DMS153 treated with DMSO at 0.1 percent for 48 hours (cell line): ENCODE results near the gene PDE9A.
"Not testable (repeated sequence)": the region's sequence is repeated elsewhere in the genome, so short reads cannot be mapped to it uniquely, and the experiment has no call there.

ENCODE experiments used
- DNase-seq: peaks from one replicate; lab custom pipeline; 2025; ENCODE audit not compliant: unreplicated experiment; lab: John Stamatoyannopoulos, UW

Gene PDE9A

DNA sequence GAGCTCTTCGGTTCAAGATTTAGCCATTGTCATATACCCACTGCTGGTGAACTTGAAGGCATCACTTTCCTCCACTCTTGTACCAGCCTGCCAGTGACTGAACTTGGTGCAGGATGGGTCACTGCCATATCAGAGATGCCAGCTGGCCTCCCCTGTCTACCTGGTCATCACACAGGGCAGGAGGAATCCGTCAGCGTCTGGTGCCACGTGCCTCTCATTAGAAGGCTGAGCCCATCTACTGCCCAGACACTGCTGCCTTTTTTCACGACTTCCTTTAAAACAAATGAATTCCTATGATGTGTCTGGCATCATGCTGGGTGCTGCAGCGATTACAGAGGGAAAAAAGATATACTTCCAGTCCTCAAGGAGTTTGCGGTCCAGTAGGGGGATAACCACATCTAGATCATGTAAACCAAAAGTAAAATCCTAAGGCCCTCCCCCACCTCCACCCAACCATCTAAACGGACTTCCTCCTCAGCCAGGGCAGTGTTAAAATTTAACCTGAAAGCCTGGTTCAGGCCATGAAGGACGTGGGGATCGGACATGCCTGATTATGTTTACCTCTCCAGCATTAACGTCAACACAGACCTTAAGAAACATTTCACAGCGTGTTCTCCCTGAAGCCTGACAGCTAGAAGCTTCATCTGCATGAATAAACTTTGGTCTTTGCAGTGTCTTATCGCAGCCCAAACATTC lies 29.2 kb upstream of the PDE9A start:
- no peak for DNase-seq

GRCh38 chr21:42624936-42625335 lies 28.5 kb upstream of the PDE9A start:
- no peak for DNase-seq

GRCh38 chr21:42626171-42626570 lies 27.2 kb upstream of the PDE9A start:
- DNase-seq, result no peak

GRCh38 chr21:42627527-42628289 lies 25.7 kb upstream of the PDE9A start:
- no peak for DNase-seq

- DNase-seq, result not testable (repeated sequence)
These were observed 24.9 kb upstream of the PDE9A start for GRCh38 chr21:42628466-42629061.

- DNase-seq, result no peak
These were observed 23.4 kb upstream of the PDE9A start for GRCh38 chr21:42629933-42630589.

GRCh38 chr21:42630626-42631025 lies 22.8 kb upstream of the PDE9A start:
- DNase-seq, result no peak

DNA sequence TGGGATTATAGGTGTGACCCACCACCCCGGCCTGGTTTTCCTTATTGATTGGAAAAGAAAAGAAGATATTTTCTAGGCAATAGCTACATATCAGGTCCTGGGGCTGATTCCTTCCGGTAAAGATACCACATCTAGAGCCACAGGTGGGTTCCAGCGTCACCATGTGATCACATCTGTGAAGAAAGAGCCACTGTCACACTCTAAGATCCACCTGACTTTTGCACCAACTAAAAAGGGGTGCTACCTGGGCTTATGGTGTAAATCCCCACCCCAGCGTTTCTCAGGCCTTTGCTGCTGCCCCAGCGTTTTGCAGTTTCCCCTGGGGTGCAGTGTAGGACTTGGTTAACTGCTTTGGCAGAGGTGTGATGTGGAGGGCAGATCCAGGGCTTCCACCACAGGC lies 22.3 kb upstream of the PDE9A start:
- DNase-seq, result no peak

DNA sequence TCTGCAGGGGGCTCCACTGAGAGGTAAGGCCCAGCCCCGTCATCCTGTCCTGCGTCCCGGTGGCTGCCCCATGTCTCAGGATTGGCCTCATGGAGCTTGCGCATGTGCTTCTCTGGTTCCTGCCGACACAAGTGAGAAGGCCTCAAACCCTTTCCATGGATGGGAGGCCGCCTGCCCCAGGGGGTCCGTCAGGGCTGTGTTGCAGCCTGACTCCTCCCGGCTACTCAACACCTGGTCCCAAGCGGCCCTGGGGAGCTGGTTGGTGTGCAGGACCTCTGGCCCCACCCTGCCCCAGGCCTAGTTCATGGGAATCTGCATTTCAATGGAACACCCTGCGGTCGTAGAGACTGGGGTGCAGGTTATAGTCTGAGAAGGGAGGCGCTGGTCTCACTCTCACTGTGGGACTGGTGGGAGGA lies 21.1 kb upstream of the PDE9A start:
- no peak for DNase-seq

DNA sequence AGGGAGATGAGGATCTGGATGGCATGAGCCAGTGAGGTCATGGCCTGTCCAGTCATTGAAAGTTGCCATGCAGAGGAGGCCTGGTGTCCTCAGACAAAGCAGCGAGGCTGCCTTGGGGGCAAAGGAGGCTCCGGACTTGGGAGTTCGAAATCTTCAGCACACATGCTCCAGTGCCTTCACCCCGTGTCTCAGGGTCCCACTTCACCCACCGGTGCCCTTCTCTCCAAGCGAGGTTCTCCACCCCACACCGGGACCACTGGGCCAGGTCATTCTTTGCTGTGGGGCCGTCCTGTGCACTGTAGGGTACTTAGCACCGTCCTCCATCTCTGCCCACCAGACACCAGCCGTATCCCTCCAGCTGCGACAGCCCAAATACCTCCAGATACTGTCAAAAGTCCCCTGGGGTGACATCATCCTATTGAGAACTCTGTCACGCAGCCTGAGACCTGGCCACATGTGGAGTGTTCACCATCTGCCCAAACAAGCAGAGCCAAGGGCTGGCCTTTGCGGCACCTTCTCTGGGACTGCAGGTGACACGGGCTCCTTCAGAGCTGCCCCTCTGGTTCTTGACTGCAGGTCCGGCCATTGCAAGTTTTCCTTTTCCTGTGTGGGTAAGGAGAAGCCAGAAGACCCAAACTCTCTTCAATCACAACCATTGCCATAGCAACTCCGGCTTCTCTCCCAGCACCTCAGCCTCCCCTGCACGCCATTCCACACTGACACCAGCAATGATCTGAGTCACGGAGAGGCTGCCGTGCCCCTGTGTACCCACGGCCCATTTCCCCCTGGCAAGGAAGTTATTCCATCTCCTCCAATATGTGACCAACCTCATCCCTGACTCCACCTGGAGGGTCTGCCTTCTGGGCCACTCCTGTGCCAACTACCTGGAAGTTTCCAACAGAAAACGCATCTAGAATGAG lies 20.4 kb upstream of the PDE9A start:
- no peak for DNase-seq

DNA sequence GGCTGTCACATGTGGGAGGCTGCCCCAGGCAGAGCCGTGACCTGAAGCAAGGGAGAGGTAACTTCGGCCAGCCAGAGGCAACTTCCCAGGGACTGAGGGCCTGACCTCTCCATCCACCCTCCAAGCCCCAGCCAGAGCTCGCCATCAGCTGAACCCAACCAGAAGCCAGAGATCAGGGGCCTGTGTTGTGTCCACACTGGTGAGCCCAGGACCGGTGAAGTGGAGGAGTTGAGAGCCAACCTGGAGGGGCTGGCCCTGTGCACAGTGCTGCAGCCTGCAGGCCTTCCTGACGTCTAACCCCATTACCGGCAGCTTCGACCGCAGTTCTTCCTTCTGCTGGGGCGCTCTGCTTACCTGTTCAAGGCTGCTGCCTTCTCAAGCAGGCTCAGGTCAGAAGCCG lies 19.6 kb upstream of the PDE9A start:
- no peak for DNase-seq

GRCh38 chr21:42635848-42636519 lies 17.4 kb upstream of the PDE9A start:
- no peak for DNase-seq

DNA sequence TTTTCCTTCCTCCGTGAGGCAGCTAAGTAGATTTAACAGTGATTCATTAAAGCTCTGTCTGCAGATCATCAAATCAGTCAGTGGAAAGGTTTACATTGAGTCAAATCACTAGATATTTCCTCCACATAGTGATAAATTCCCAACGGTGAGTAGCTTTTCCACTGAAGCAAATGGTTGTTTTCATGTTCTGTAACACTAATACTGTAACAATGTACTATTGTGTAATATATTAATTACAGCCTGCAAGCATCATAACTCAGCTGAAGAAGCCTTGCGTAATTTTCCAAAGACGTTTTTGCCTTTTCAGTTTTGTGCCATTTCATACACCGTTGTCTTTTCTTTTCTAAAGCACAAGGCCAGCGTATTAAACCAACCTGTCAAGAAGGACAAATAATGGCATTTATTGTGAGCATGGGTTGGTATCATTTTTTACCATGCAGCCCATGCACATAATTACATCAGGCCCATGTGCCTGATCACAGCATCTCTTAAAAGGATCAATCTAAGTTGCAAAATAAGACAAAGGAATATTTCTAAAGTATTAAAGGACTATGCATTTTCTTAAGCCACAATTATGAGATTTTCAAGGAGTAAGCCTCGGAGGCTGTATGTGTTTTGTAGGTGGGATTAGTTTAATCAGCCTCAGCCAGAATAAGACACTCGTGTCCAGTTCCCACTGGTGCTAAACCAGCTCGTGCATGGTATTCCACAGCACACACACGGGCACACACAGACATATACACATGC lies 16.7 kb upstream of the PDE9A start:
- DNase-seq, result no peak

DNA sequence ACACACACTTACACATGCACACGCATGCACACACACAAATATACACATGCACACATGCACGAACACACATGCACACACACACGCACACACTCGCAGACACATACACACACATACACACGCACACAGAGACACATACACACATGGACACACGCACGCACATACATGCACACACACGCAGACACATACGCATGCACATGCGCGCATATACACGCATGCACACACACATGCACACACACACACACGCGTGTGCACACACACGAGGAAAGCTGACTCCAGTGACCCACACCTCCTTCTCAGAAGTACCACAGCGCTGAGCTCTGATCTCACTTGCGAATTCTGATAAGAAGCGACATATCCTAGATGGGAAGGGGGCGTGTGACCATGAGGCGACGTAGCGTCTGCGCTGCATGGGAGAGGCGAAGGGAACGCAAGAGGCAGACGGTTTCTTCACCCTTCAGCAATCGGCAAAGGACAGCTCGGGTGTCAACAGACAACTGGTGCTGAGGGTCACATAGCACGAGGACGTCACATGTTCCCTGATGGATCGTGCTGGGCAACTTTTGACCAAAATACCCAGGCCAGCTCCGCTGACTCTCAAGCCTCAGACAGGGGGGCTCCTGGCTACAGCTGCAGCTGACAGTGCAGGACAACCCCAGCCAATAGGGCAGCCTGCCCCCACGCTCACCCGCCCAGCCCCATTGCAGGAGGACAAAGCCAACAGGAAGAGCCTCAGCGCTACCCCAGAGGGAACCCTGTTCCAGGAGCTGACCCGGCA lies 16.0 kb upstream of the PDE9A start:
- no peak for DNase-seq

GRCh38 chr21:42638266-42638863 lies 15.1 kb upstream of the PDE9A start:
- DNase-seq, result no peak

DNA sequence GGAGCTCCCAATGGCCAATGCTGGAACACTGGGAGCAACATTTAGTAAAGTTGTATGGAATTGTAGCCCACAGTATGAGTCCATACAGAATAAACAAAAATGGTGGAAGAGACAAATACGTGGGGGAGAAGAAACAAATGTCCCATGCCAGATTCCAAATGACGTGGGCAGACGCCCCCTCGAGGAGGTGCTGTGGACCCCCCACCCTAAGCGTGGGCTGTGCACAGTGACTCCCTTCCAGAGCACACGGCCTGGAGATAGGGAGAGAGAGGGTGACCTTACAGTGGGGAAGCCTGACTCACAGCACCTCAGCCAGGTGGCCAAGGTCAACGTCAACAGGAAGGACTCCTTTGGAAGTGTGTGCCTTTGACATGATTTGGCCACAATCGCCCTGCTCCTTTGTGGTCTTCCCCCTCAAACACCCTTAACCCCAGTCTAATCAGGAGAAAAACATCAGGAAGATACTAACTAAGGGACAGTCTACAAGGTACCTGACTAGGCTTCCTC lies 13.7 kb upstream of the PDE9A start:
- DNase-seq, result no peak

DNA sequence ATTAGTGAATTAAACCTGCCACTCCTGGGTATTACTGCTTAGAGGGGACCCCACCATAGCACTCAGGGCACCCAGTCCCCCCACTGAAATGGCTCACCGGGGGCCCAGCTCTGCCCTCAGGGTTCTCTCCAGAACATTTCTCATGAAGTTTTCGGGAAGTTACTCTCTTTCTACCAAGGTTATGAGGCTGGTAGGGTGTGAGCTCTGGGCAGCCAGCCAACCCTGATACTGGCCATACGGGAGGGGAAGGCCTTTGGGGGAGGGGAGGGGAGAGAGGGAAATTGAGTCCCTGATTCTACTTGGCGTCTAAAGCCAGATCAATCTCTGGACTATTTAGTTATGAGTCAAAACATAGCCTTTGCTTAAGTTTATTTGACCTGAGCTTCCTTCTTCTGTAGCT lies 12.9 kb upstream of the PDE9A start:
- DNase-seq, result no peak
